Measurements from ENCODE around the gene AIFM3. TPM values are rescaled to one million over a fixed set of nuclear protein-coding genes. Genes with fewer than 3 reads are reported as not detected.

AIFM3 gene
- total and polyA plus RNA-seq, 2 donors (not counting 3 experiments of a cell fraction or from before 2014, with no cell fraction given): 0.15 TPM; not detected in 1

DNA sequence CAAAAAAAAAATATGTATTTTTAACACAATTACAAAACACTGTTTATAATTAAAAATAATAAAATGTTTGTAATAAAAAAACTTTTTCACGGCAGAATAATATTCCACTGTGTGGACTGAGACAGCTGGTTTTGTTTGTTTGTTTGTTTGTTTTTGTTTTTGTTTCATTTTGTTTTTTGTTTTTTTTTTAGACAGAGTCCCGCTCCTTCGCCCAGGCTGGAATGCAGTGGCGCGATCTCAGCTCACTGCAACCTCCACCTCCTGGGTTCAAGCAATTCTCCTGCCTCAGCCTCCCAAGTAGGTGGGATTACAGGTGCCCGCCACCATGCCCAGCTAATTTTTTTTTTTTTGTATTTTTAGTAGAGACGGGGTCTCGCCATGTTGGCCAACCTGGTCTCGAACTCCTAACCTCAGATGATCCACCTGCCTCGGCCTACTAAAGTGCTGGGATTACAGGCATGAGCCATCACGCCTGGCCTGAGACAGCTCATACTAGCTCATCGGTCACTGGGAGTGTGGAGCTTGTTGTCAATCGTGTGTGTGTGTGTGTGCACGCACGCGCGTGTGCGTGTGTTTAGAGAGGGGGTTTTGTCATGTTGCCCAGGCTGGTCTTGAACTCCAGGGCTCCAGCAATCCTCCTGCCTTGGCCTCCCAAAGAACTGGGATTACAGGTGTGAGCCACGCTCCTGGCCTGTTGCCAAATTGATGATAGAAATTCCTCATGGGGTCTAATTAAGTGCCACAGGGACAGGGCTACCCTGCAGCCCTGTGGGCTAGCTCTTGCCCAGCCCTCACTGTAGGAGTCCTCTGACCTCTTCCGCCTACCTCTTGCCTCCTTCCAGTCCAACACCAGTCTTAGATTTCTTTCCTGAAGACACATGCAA lies 7.2 kb upstream of the AIFM3 start:
- dilution Hi-C loops (cut with MboI; ENCODE audit: extremely low pct_ligation_motif_present, low sequenced_read_pairs): no loop called here
- FAIRE-seq (no peak), DNase-seq (ENCODE audit: low read depth, low spot score) (no peak)
- Histone ChIP-seq H3K4me3 (replicated peaks in 1 of 3; ENCODE audit: insufficient read depth in 1 of 3, low read depth in 1 of 3, low read length in 3 of 3) (no peak overlapping the region), H3K4me1 (ENCODE audit: control insufficient read depth, extremely low read depth, insufficient read depth, low read length) (peaks cover 10% of the 10 kb centered on the region), H4K20me1 (replicated peaks; ENCODE audit: control insufficient read depth, extremely low read depth, insufficient read depth, low read length) (no peaks in the 10 kb centered on the region), H3K9me3 (replicated peaks; ENCODE audit: control insufficient read depth, insufficient read depth, low read length) (no peaks in the 10 kb centered on the region), H3K36me3 (ENCODE audit: control insufficient read depth in 2 of 2, extremely low read depth in 1 of 2, insufficient read depth in 2 of 2, low read length in 2 of 2) (no peaks in the 10 kb centered on the region), H3K9ac (replicated peaks; ENCODE audit: extremely low read depth, insufficient read depth, low read length) (no peak overlapping the region), H3K27ac (ENCODE audit: insufficient read depth, low read depth, low read length) (no peak overlapping the region), H3K79me2 (ENCODE audit: control insufficient read depth, insufficient read depth, low read length) (no peaks in the 10 kb centered on the region), H3K4me2 (ENCODE audit: insufficient read depth, low read length) (no peak overlapping the region), H3K9me1 (replicated peaks; ENCODE audit: control insufficient read depth, extremely low read depth, insufficient read depth, low read length) (no peaks in the 10 kb centered on the region), H3K27me3 (ENCODE audit: control insufficient read depth in 2 of 2, insufficient read depth in 2 of 2, low read length in 2 of 2) (peaks cover 4 to 11% of the 10 kb centered on the region in 2 experiments), H2AFZ (ENCODE audit: low read depth, low read length) (no peak overlapping the region)
- POLR2A ChIA-PET: no interaction called here
- CTCF ChIA-PET: interaction anchor here (0.6 to 4.5 kb wide), 6 partner anchors 11 to 79 kb away, joined by 3 to 14 read pairs (median 4); partner anchors contain the start of gene LZTR1
- TF ChIP-seq POLR2A (IDR thresholded peaks at IDR 0.05; ENCODE audit: low read depth, low read length) (no peak), GATA2 (IDR thresholded peaks at IDR 0.05; ENCODE audit: insufficient read depth, insufficient read length, low read depth, low read length) (no peak), JUN (IDR thresholded peaks at IDR 0.05; ENCODE audit: borderline replicate concordance, insufficient read depth, insufficient read length, low read depth) (no peak), POLR2AphosphoS5 (IDR thresholded peaks at IDR 0.05; ENCODE audit: insufficient read depth, low read depth, low read length) (no peak), EZH2 (IDR thresholded peaks at IDR 0.05; ENCODE audit: borderline replicate concordance, low read depth, low read length, severe bottlenecking) (no peak), MYC (IDR thresholded peaks at IDR 0.05; ENCODE audit: low read depth, low read length) (no peak), FOS (IDR thresholded peaks at IDR 0.05; ENCODE audit: borderline replicate concordance, insufficient read depth, low read length) (no peak)
- TF ChIP-seq, protein P1, sequence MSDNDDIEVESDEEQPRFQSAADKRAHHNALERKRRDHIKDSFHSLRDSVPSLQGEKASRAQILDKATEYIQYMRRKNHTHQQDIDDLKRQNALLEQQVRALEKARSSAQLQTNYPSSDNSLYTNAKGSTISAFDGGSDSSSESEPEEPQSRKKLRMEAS (IDR thresholded peaks at IDR 0.05; ENCODE audit: insufficient read depth, insufficient read length): no peak
- TF ChIP-seq, protein P2, sequence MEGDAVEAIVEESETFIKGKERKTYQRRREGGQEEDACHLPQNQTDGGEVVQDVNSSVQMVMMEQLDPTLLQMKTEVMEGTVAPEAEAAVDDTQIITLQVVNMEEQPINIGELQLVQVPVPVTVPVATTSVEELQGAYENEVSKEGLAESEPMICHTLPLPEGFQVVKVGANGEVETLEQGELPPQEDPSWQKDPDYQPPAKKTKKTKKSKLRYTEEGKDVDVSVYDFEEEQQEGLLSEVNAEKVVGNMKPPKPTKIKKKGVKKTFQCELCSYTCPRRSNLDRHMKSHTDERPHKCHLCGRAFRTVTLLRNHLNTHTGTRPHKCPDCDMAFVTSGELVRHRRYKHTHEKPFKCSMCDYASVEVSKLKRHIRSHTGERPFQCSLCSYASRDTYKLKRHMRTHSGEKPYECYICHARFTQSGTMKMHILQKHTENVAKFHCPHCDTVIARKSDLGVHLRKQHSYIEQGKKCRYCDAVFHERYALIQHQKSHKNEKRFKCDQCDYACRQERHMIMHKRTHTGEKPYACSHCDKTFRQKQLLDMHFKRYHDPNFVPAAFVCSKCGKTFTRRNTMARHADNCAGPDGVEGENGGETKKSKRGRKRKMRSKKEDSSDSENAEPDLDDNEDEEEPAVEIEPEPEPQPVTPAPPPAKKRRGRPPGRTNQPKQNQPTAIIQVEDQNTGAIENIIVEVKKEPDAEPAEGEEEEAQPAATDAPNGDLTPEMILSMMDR (IDR thresholded peaks at IDR 0.05; ENCODE audit: extremely low read depth in 1 of 2, insufficient read depth in 1 of 2, low read depth in 1 of 2, low read length in 2 of 2): no peak
- intact Hi-C loops (cut with micrococcal nuclease): loop anchor here (5.0 kb wide), 1 partner anchor 43 kb away; the partner anchor contains the start of gene CRKL
- BruUV-seq (replicated peaks): no TSS peak

Data from endothelial cell of umbilical vein (primary cell).